HCT116 (cell line): ENCODE results near the gene FGFR3. TPM values are rescaled to one million over a fixed set of nuclear protein-coding genes. Genes with fewer than 3 reads are reported as not detected.
"Not testable (repeated sequence)": the region's sequence is repeated elsewhere in the genome, so short reads cannot be mapped to it uniquely, and the experiment has no call there.

Source experiments
- ATAC-seq: fragments of 200-7000 bp; cut with Tn5 transposase; 2 replicates; pipeline ENCODE4 v1.9.1; 2020; ENCODE audit warnings: mild to moderate bottlenecking, moderate library complexity
- BruUV-seq: library from RNA; stranded (reverse); fragments of 400-500 nt; replicated peaks from 2 replicates; lab custom pipeline; 2021; lab: Mats Ljungman, UMichigan
- CTCF ChIA-PET: fragments of 300-600 bp; sonication (Branson Sonifier 250); formaldehyde crosslinking; loops from one replicate; lab custom pipeline; 2021; ENCODE audit warnings: antibody characterized with exemption; lab: Charles Lee
- POLR2A ChIA-PET: fragments of 300-600, 350-600 bp; sonication (Branson Sonifier 250); formaldehyde crosslinking; loops from one replicate; lab custom pipeline; 2021; ENCODE audit warnings: antibody characterized with exemption; lab: Charles Lee
- RAD21 ChIA-PET, 2 experiments: fragments of 300-600 bp; sonication (Branson Sonifier 250); formaldehyde crosslinking; loops; one replicate each; lab custom pipeline; 2023; ENCODE audit warnings: low total read pairs in 2 of 2; ENCODE audit not compliant: uncharacterized antibody in 2 of 2, unreplicated experiment in 2 of 2, low non-redundant PET in 1 of 2; lab: Charles Lee
- DNase-seq: peaks from one replicate; pipeline ENCODE4 v3.0.0-alpha.2; 2010; ENCODE audit warnings: low read depth, low spot score
- H2AFZ ChIP-seq: fragments of 200-600 bp; shearing (Covaris generic), sonication (generic); 2 replicates; pipeline ENCODE4 v1.6.1; 2017; ENCODE audit warnings: low read depth, mixed run types, mixed read lengths, antibody characterized with exemption, low read length; ENCODE audit not compliant: poor library complexity, severe bottlenecking
- H3K27ac ChIP-seq: 2 replicates; pipeline ENCODE4 v1.5.1; 2012; ENCODE audit warnings: low read depth, low read length
- H3K27me3 ChIP-seq: fragments of 200-600 bp; sonication (generic); 2 replicates; pipeline ENCODE4 v1.6.1; 2016; ENCODE audit warnings: mixed run types, low read length, mixed read lengths; ENCODE audit not compliant: insufficient read depth
- H3K36me3 ChIP-seq, 2 experiments: fragments of 200-500 bp in 1 of 2; fragments of 200-600 bp in 1 of 2; sonication (Bioruptor generic) in 1 of 2; sonication (generic) in 1 of 2; 2 replicates each; pipeline versions ENCODE4 v1.5.1 to v1.6.1; 2014 to 2016; ENCODE audit warnings: low read length in 2 of 2, inconsistent platforms in 1 of 2, mixed read lengths in 1 of 2, mixed run types in 1 of 2; ENCODE audit not compliant: insufficient read depth in 2 of 2, control insufficient read depth in 1 of 2
- H3K4me1 ChIP-seq, 2 experiments: fragments of 200-600 bp in 1 of 2; sonication (generic) in 1 of 2; 2 replicates each; pipeline versions ENCODE4 v1.5.1 to v1.6.1; 2012 to 2017; ENCODE audit warnings: low read length in 2 of 2, inconsistent platforms in 1 of 2, mild to moderate bottlenecking in 1 of 2, mixed read lengths in 1 of 2, mixed run types in 1 of 2, moderate library complexity in 1 of 2; ENCODE audit not compliant: insufficient read depth in 2 of 2, control insufficient read depth in 1 of 2
- H3K4me2 ChIP-seq: fragments of 200-600 bp; sonication (generic); 2 replicates; pipeline ENCODE4 v1.6.1; 2017; ENCODE audit warnings: mixed run types, low read length, mixed read lengths
- H3K4me3 ChIP-seq, 2 experiments: fragments of 200-600 bp in 1 of 2; sonication (generic) in 1 of 2; replicated peaks in 1 of 2; 2 replicates each; pipeline ENCODE4 v1.5.1; 2011 to 2016; ENCODE audit warnings: low read length in 2 of 2, control low read depth in 1 of 2, low read depth in 1 of 2, mild to moderate bottlenecking in 1 of 2, mixed read lengths in 1 of 2, mixed run types in 1 of 2
- H3K79me2 ChIP-seq: fragments of 200-600 bp; sonication (generic); 2 replicates; pipeline ENCODE4 v1.6.1; 2017; ENCODE audit warnings: mild to moderate bottlenecking, mixed run types, low read length, moderate library complexity, mixed read lengths; ENCODE audit not compliant: insufficient read depth
- H3K9ac ChIP-seq: fragments of 200-600 bp; sonication (generic); 2 replicates; pipeline ENCODE4 v1.6.1; 2016; ENCODE audit warnings: low read length, mixed read lengths
- H3K9me2 ChIP-seq: fragments of 200-600 bp; sonication (generic), shearing (Covaris generic); 2 replicates; pipeline ENCODE4 v1.6.1; 2017; ENCODE audit warnings: mixed run types, mild to moderate bottlenecking, moderate library complexity; ENCODE audit not compliant: insufficient read depth
- H3K9me3 ChIP-seq, 2 experiments: fragments of 200-500 bp in 1 of 2; fragments of 200-600 bp in 1 of 2; sonication (Bioruptor generic) in 1 of 2; sonication (generic) in 1 of 2; 2 replicates each; pipeline ENCODE4 v1.6.1; 2014 to 2017; ENCODE audit warnings: low read length in 2 of 2, mixed read lengths in 2 of 2, inconsistent platforms in 1 of 2, low read depth in 1 of 2, mild to moderate bottlenecking in 1 of 2, mixed run types in 1 of 2, moderate library complexity in 1 of 2; ENCODE audit not compliant: control insufficient read depth in 1 of 2, insufficient read depth in 1 of 2
- H4K20me1 ChIP-seq: fragments of 200-600 bp; sonication (generic), shearing (Covaris generic); 2 replicates; pipeline ENCODE4 v1.6.1; 2017; ENCODE audit warnings: mixed run types, mild to moderate bottlenecking, moderate library complexity; ENCODE audit not compliant: insufficient read depth
- CBX3 ChIP-seq: IDR thresholded peaks from 2 replicates; pipeline ENCODE4 v1.6.1; 2012; ENCODE audit warnings: low read depth
- FOSL1 ChIP-seq: IDR thresholded peaks from 2 replicates; pipeline ENCODE4 v1.6.1; 2012; ENCODE audit warnings: low read depth
- SP1 ChIP-seq: IDR thresholded peaks from 2 replicates; pipeline ENCODE4 v1.6.1; 2012; ENCODE audit warnings: low read depth
- SRF ChIP-seq: IDR thresholded peaks from 2 replicates; pipeline ENCODE4 v1.6.1; 2012; ENCODE audit warnings: low read depth
- YY1 ChIP-seq: IDR thresholded peaks from 2 replicates; pipeline ENCODE4 v1.6.1; 2011; ENCODE audit warnings: low read length, low read depth, moderate library complexity, mild to moderate bottlenecking; ENCODE audit not compliant: insufficient replicate concordance; ENCODE audit errors: extremely low read depth
- ZFX ChIP-seq: fragments of 450-650 bp; IDR thresholded peaks from 2 replicates; pipeline ENCODE4 v1.6.1; 2017
- intact Hi-C: fragments of 100-400 bp; cut with micrococcal nuclease; formaldehyde crosslinking; loops from 2 replicates; pipeline ENCODE4 v1.10.0; 2022
- total RNA-seq: library from RNA; stranded (reverse); gene quantifications from one replicate; pipeline ENCODE4 v1.2.1, GENCODE V29; 2021; ENCODE audit not compliant: unreplicated experiment
- TF ChIP-seq, protein P1 (sequence below): IDR thresholded peaks from 2 replicates; pipeline ENCODE4 v1.6.1; 2011; ENCODE audit warnings: mild to moderate bottlenecking, low read length, moderate library complexity; ENCODE audit not compliant: insufficient replicate concordance; ENCODE audit errors: extremely low read depth

FGFR3 gene
- total RNA-seq, 1 experiment from 2014 or later, result 31.7 TPM

GRCh38 chr4:1842993-1843448, 49.9 kb downstream of the FGFR3 start:
- Histone ChIP-seq H3K9me2 (no peaks in the 10 kb centered on the region), H3K9ac (no peak overlapping the region), H3K9me3 (no peaks in the 10 kb centered on the region), H2AFZ (no peak overlapping the region), H4K20me1 (no peaks in the 10 kb centered on the region), H3K4me2 (no peak overlapping the region), H3K79me2 (peaks cover 86% of the 10 kb centered on the region), H3K4me1 (no peaks in the 10 kb centered on the region), H3K27me3 (no peaks in the 10 kb centered on the region), H3K4me3 (no peak overlapping the region), H3K36me3 (peaks cover 34 to 52% of the 10 kb centered on the region in 2 experiments; a peak in 3 of 4 replicates), H3K27ac (no peak overlapping the region)
- ChIA-PET RAD21 (no interaction called here), POLR2A (no interaction called here), CTCF (no interaction called here)
- intact Hi-C loops, result no loop called here
- TF ChIP-seq FOSL1 (no peak), ZFX (no peak), SP1 (no peak), SRF (no peak)
- DNase-seq (no peak), ATAC-seq (no peak)
- BruUV-seq, result no TSS peak

DNA sequence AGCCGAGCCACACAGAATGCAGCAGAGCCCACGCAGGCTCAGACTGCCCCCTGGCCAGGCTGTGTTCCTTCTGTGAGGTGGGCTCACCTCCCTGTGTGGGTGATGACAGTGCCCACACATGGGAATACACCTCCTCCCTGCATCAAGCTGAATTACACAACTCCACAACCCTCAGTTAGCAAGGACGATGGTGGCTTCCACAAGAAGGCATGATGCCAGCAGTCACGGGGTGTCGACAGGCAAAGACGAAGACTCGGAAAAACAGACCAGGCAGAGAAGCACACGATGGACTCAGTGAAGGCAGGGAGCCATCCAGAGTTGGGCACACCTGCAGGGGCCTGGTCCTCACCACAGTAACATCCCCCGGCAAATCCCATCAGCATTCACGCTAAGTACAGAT, 50.8 kb downstream of the FGFR3 start:
- peaks cover 84% of the 10 kb centered on the region for H3K79me2 ChIP-seq
- intact Hi-C loops, result no loop called here
- H3K27me3 ChIP-seq, result no peaks in the 10 kb centered on the region
- no peak for ATAC-seq
- H3K9me3 ChIP-seq, result no peaks in the 10 kb centered on the region
- H3K4me2 ChIP-seq, result no peak overlapping the region
- no TSS peak for BruUV-seq
- CTCF ChIA-PET, result no interaction called here
- no peak overlapping the region for H3K27ac ChIP-seq
- H3K9me2 ChIP-seq, result no peaks in the 10 kb centered on the region
- no peak for DNase-seq
- H4K20me1 ChIP-seq, result no peaks in the 10 kb centered on the region
- RAD21 ChIA-PET, result no interaction called here
- no peak overlapping the region for H2AFZ ChIP-seq
- no peaks in the 10 kb centered on the region for H3K4me1 ChIP-seq
- no peak overlapping the region for H3K9ac ChIP-seq
- POLR2A ChIA-PET, result no interaction called here
- TF ChIP-seq YY1, result no peak
- TF ChIP-seq, protein P1, sequence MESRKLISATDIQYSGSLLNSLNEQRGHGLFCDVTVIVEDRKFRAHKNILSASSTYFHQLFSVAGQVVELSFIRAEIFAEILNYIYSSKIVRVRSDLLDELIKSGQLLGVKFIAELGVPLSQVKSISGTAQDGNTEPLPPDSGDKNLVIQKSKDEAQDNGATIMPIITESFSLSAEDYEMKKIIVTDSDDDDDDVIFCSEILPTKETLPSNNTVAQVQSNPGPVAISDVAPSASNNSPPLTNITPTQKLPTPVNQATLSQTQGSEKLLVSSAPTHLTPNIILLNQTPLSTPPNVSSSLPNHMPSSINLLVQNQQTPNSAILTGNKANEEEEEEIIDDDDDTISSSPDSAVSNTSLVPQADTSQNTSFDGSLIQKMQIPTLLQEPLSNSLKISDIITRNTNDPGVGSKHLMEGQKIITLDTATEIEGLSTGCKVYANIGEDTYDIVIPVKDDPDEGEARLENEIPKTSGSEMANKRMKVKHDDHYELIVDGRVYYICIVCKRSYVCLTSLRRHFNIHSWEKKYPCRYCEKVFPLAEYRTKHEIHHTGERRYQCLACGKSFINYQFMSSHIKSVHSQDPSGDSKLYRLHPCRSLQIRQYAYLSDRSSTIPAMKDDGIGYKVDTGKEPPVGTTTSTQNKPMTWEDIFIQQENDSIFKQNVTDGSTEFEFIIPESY, result no peak
- TF ChIP-seq CBX3, result no peak
- no peak overlapping the region for H3K4me3 ChIP-seq
- peaks cover 27 to 50% of the 10 kb centered on the region in 2 experiments; a peak in 3 of 4 replicates for H3K36me3 ChIP-seq

- H3K9me2 ChIP-seq, H3K4me2 ChIP-seq, POLR2A ChIA-PET, intact Hi-C loops, BruUV-seq, RAD21 ChIA-PET, H3K9ac ChIP-seq, ATAC-seq, H2AFZ ChIP-seq, H3K4me3 ChIP-seq, CTCF ChIA-PET, H4K20me1 ChIP-seq, H3K27me3 ChIP-seq, H3K27ac ChIP-seq, H3K9me3 ChIP-seq, H3K4me1 ChIP-seq, DNase-seq: not testable (repeated sequence)
- peaks cover 84% of the 10 kb centered on the region for H3K79me2 ChIP-seq
- H3K36me3 ChIP-seq, result peaks cover 23 to 53% of the 10 kb centered on the region in 2 experiments; a peak in 3 of 4 replicates
Observed at GRCh38 chr4:1844618-1845017, 51.5 kb downstream of the FGFR3 start.
